ENCODE results near the gene LETMD1.
"Not testable (repeated sequence)": the region's sequence is repeated elsewhere in the genome, so short reads cannot be mapped to it uniquely, and the experiment has no call there.

DNA sequence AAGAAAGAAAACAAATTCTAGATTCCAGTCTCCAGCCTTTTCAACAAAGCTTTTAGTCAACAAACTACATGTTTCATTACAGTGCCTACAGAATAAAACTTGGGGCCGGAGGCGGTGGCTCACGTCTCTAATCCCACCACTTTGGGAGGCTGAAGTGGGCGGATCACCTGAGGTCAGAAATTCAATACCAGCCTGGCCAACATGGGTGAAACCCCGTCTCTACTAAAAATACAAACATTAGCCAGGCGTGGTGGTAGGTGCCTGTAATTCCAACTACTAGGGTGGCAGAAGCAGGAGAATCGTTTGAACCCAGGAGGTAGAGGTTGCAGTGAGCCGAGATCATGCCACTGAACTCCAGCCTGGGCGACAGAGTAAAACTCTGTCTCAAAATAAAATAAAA lies 33.7 kb upstream of the LETMD1 start:
- not testable (repeated sequence) for TF ChIP-seq POLR2A (IDR thresholded peaks at IDR 0.05)
- TF ChIP-seq, protein P1, sequence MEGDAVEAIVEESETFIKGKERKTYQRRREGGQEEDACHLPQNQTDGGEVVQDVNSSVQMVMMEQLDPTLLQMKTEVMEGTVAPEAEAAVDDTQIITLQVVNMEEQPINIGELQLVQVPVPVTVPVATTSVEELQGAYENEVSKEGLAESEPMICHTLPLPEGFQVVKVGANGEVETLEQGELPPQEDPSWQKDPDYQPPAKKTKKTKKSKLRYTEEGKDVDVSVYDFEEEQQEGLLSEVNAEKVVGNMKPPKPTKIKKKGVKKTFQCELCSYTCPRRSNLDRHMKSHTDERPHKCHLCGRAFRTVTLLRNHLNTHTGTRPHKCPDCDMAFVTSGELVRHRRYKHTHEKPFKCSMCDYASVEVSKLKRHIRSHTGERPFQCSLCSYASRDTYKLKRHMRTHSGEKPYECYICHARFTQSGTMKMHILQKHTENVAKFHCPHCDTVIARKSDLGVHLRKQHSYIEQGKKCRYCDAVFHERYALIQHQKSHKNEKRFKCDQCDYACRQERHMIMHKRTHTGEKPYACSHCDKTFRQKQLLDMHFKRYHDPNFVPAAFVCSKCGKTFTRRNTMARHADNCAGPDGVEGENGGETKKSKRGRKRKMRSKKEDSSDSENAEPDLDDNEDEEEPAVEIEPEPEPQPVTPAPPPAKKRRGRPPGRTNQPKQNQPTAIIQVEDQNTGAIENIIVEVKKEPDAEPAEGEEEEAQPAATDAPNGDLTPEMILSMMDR (IDR thresholded peaks at IDR 0.05), result not testable (repeated sequence)

All from heart left ventricle (tissue), 13 donors.